ENCODE measurements around the gene PSME4.
A peak's percentile ranks its signal among the peaks of the same experiment; 100 is the strongest.
"Not testable (repeated sequence)": the region's sequence is repeated elsewhere in the genome, so short reads cannot be mapped to it uniquely, and the experiment has no call there.

PSME4 gene

GRCh38 chr2:53881360-53881759 is 89.4 kb downstream of the PSME4 start:
- DNase-seq = no peak

- no peak for DNase-seq
These were observed 90.0 kb downstream of the PSME4 start for GRCh38 chr2:53880756-53881155.

DNA sequence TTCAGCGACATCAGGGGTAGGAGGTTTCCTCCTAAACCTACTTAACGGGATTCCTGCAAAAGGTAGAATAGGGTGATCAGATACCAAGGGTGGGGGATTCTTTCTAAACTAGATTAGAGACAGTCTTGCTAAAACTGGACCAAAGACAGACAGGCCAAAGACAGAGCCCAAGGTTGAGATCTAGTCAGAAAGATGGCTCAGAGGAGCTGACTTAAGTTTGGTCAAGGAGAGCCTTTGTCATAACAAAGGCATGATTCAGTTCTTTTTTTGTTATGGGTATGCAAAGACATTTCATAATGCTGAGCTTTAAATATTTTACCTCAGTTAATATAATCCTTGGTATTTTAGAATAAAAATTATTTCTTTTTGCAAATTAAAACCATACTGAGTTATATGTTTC is 93.2 kb downstream of the PSME4 start:
- no peak for DNase-seq

DNA sequence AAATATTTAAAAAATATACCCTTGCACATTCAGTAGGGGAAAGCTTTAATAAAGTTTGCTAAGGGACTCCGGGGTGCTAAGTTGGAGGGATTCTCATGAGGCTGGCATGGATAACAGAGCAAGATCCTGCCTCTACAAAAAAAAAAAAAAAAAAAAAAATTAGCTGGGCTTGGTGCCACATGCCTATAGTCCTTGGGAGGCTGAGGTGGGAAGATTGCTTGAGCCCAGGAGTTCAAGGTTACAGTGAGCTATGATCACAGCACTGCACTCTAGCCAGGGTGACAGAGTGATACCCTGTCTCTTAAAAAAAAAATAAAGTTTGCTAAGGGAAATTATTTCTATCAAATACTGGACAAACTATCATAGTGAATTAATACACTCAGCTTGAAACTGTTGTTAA is 93.7 kb downstream of the PSME4 start:
- no peak for DNase-seq

DNA sequence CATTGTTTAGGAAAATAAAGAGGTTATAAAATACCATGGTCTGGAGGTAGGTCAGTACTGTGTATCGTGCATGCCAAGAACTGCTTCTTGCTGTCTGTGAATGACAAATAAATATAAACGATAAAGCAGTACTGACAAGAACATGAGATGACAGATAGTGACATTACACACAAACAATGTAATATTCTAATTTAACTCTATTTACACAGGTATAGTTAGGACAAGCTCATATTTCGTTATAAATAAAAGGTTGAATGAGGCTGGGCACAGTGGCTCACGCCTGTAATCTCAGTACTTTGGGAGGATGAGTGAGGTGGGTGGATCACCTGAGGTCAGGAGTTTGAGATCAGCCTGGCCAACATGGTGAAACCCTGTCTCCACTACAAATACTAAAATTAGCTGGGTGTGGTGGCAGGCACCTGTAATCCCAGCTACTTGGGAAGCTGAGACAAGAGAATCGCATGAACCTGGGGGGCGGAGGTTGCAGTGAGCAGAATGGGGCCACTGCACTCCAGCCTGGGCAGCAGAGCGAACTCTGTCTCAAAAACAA is 96.3 kb downstream of the PSME4 start:
- no peak for DNase-seq

DNA sequence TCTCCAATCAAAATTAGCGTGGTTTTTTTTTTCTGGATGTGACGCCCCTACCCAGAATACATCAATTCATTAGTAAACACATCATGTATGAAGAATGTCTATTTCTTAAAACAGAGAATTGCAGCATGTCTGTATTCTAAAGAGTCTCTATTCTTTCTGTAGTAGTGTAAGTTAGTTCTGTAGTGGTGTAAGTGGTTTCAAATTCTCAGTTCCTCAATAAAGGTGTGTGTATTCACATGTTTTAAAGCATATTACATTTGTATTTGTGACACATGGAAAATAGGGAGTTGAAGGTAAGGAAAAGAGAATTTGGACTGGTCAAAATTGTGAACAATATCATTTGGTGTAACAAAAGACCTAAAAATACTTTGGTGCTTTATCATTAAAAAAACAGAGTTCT is 103.0 kb downstream of the PSME4 start:
- no peak for DNase-seq

DNA sequence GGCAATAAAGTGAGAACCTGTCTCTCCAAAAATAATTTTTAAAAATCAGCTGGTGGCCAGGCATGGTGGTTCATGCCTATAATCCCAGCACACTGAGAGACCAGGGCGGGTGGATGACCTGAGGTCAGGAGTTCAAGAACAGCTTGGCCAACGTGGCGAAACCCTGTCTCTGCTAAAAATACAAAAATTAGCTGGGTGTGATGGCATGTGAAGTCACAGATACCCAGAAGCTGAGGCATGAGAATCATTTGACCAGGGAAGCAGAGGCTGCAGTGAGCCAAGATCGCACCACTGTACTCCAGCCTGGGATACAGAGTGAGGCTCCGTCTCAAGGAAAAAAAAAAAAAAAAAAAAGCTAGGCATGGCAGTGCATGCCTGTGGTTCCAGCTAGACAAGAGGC is 103.6 kb downstream of the PSME4 start:
- DNase-seq = no peak

GRCh38 chr2:53865962-53866361 is 104.8 kb downstream of the PSME4 start:
- no peak for DNase-seq

GRCh38 chr2:53865264-53865663 is 105.5 kb downstream of the PSME4 start:
- DNase-seq = no peak

GRCh38 chr2:53863538-53864227 is 107.1 kb downstream of the PSME4 start:
- no peak for DNase-seq

- no peak for DNase-seq
These were observed 109.0 kb downstream of the PSME4 start for GRCh38 chr2:53861824-53862223.

GRCh38 chr2:53859206-53860181 is 111.3 kb downstream of the PSME4 start, which contains the start of gene GPR75:
Gene GPR75 (minus strand): TSS chr2:53859967. CDS start chr2:53854756, 5,211 bp downstream.
- peak in 1 of 2 experiments; percentile 8 for DNase-seq

DNA sequence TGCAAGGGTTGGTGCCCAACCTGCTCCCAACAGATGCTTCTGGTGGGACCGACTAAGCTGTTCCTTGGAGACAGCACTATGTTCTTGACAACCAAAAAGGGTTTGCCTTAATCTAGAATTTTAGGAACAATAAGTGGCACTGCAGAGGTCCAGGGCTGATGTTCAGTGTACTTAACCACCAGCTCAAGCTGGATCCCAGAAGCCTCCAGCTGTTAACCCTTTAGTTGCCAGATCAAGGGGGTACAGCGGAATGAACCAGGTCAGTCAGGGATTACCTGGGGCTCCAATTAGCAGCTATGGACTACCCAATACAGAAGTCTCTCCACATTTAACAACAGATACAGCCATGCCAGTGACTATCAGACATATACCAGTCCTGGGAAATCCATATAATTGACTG is 114.5 kb downstream of the PSME4 start:
- DNase-seq = no peak

DNA sequence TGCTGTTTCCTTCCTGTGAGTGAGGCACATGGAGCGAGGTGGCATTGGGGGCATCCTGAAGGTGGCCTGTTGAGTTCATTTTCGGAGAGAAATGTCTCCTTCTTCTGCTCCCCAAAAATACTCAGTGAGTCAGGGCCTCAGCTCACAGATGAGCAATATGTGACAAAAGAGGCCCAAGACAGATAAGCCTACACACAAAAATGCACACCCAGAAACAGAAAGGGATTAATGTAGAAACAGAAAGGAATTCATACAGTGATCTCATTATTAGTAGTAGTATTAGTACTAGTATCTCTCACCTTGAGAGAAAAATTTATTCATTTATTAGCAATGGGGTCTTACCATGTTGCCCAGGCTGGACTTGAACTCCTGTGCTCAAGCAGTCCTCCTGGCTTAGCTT is 116.1 kb downstream of the PSME4 start:
- DNase-seq = no peak

DNA sequence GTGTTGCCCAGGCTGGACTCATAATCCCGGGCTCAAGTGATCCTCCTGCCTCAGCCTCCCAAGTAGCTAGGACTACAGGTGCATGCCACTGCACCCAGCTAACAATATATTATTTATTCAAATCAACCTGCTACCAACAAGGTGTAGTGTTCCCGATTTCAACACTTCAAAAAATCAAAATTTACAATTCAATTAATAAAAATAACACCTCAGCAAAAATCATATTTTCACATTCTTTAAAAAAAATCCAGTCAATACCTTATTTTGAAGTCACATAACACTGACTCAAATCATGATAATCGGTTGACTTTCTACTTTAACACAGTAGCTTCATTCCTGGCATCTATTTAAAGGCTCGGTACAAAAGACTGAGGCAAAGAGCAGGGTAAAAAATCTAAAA is 118.3 kb downstream of the PSME4 start:
- DNase-seq = no peak

GRCh38 chr2:53851052-53851757 is 119.6 kb downstream of the PSME4 start:
- DNase-seq = not testable (repeated sequence)

GRCh38 chr2:53848062-53848461 is 122.7 kb downstream of the PSME4 start:
- DNase-seq = no peak

GRCh38 chr2:53843595-53843994 is 127.2 kb downstream of the PSME4 start:
- no peak for DNase-seq

DNA sequence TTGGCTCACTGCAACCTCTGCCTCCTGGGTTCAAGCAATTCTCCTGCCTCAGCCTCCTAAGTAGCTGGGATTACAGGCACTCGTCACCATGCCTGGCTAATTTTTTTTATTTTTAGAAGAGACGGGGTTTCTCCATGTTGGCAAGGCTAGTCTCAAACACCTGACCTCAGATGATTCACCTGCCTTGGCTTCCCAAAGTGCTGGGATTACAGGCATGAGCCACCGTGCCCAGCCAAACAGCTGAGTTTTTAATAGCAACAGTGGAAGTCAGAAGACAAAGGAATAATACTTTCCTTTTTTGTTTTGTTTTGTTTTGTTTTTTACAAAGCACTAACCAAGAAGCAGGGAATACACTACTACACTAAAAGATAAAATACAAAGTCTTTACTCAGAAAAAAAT is 127.9 kb downstream of the PSME4 start:
- no peak for DNase-seq

DNA sequence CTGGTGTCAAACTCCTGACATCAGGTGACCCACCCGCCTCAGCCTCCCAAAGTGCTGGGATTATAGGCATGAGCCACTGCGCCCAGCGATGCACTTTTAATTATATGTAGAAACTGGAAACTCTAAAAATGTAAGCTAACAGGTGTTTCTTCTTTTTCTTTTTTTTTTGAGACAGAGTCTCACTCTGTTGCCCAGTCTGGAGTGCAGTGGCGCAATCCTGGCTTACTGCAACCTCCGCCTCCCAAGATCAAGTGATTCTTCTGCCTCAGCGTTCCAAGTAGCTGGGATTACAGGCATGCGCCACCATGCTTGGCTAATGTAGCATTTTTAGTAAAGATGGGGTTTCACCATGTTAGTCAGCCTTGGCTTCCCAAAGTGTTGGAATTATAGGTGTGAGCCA is 129.1 kb downstream of the PSME4 start:
- DNase-seq = not testable (repeated sequence)

DNA sequence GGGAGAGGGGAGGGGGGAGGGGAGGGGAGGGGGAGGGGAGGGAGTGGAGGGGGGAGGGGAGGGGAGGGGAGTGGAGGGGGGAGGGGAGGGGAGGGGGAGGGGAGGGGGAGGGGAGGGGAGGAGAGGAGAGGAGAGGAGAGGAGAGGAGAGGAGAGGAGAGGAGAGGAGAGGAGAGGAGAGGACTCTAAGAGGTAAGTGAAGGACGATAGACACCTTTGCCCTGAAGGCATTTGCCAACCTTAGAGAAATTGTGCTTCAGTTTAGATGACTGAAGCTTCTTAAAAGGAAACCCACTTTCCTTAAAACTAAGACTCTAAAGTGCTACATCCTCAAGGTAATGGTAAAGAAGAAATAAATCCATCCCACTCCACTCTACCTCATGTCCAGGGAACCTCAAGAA is 130.2 kb downstream of the PSME4 start:
- no peak for DNase-seq

GRCh38 chr2:53829980-53830290 is 140.9 kb downstream of the PSME4 start:
- DNase-seq = not testable (repeated sequence)

- DNase-seq = no peak
These were observed 141.4 kb downstream of the PSME4 start for GRCh38 chr2:53829273-53829979.
